DND-41 (cell line): ENCODE data around the gene SFSWAP.

ENCODE experiments used
- ATAC-seq: fragments of 200-7000 bp; cut with Tn5 transposase; 3 replicates; pipeline ENCODE4 v1.9.1; 2021; ENCODE audit warnings: low read depth; ENCODE audit not compliant: insufficient read depth
- DNase-seq: peaks from one replicate; pipeline ENCODE4 v3.0.0-alpha.2; 2020
- H2AFZ ChIP-seq: 2 replicates; pipeline ENCODE4 v1.6.0; 2012; ENCODE audit warnings: low read depth, low read length
- H3K27ac ChIP-seq: 2 replicates; pipeline ENCODE4 v1.5.1; 2012; ENCODE audit warnings: low read length, inconsistent platforms
- H3K27me3 ChIP-seq: fragments of 200-600 bp; sonication (generic); 2 replicates; pipeline ENCODE4 v1.6.0; 2012; ENCODE audit warnings: low read length, mild to moderate bottlenecking, inconsistent platforms; ENCODE audit not compliant: insufficient read depth, poor library complexity
- H3K36me3 ChIP-seq: 2 replicates; pipeline ENCODE4 v1.5.1; 2012; ENCODE audit warnings: low read length, inconsistent platforms; ENCODE audit not compliant: insufficient read depth
- H3K4me1 ChIP-seq: 2 replicates; pipeline ENCODE4 v1.5.1; 2012; ENCODE audit warnings: mild to moderate bottlenecking, low read length; ENCODE audit not compliant: insufficient read depth
- H3K4me2 ChIP-seq: 2 replicates; pipeline ENCODE4 v1.6.0; 2012; ENCODE audit warnings: mild to moderate bottlenecking, moderate library complexity, low read length, inconsistent platforms; ENCODE audit not compliant: insufficient read depth
- H3K4me3 ChIP-seq, 2 experiments: fragments of 200-600 bp in 1 of 2; shearing (Covaris generic) in 1 of 2; 2 replicates each; pipeline ENCODE4 v1.5.1; 2012 to 2016; ENCODE audit warnings: inconsistent platforms in 2 of 2, low read length in 2 of 2, mild to moderate bottlenecking in 2 of 2, low read depth in 1 of 2, moderate library complexity in 1 of 2
- H3K79me2 ChIP-seq: 2 replicates; pipeline ENCODE4 v1.6.0; 2012; ENCODE audit warnings: low read length, inconsistent platforms; ENCODE audit not compliant: insufficient read depth
- H3K9ac ChIP-seq: 2 replicates; pipeline ENCODE4 v1.6.0; 2012; ENCODE audit warnings: low read depth, mild to moderate bottlenecking, inconsistent platforms, low read length, moderate library complexity
- H3K9me3 ChIP-seq: 2 replicates; pipeline ENCODE4 v1.5.1; 2012; ENCODE audit warnings: low read length, moderate library complexity, mild to moderate bottlenecking, inconsistent platforms; ENCODE audit not compliant: insufficient read depth, severe bottlenecking
- H4K20me1 ChIP-seq: 2 replicates; pipeline ENCODE4 v1.6.0; 2012; ENCODE audit warnings: low read length; ENCODE audit not compliant: insufficient read depth
- EZH2 ChIP-seq: IDR thresholded peaks from 3 replicates; pipeline ENCODE4 v1.6.1; 2012; ENCODE audit warnings: borderline replicate concordance, low read depth, mild to moderate bottlenecking, moderate library complexity, low read length, inconsistent platforms; ENCODE audit not compliant: severe bottlenecking
- TF ChIP-seq, protein P1 (sequence below): IDR thresholded peaks from 2 replicates; pipeline ENCODE4 v1.5.1; 2012; ENCODE audit warnings: borderline replicate concordance, low read length, moderate library complexity, mild to moderate bottlenecking; ENCODE audit not compliant: poor library complexity, severe bottlenecking; ENCODE audit errors: extremely low read depth

Gene SFSWAP

DNA sequence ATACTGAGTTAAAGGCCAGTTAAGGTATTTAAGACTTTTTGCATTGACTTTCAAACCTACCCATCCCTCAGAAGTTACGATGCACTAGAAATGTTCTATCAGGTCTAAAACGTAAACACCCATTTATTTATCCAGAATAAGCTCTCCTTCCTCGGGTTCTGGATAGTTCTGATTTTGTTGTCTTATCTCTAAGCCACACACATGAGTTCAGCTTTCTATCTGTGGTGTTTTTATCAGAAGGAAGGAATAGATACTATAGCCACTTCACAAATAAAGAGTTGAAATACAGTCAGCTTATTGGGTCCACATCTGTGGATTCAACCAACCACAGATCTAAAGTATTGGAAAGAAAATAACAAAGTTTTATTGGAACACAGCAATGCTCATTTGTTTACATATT lies 5.4 kb downstream of the SFSWAP start:
- Histone ChIP-seq H3K9ac (no peak overlapping the region), H3K79me2 (peaks cover 79% of the 10 kb centered on the region)
- no peak for ATAC-seq

DNA sequence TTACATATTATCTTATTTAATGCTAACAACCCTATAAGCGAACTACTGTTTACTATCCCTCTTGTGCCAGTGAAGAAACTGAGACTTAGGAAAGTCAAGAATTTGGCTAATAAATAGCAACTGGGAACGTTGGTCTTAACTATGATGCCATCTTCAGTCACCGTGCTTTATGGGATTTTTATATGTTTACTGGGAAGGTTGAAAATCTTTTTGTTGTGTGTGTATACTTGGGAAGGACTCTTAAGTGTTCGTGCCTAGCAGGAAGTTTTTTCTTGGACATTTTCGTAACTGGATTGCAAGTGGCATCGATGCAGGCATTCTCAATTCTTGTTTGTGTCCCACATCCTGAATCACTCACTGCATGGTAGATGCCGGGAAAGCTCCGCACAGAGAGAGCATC lies 9.4 kb downstream of the SFSWAP start:
- Histone ChIP-seq H3K9ac (no peak overlapping the region), H2AFZ (no peak overlapping the region), H3K27ac (no peak overlapping the region), H3K4me2 (no peak overlapping the region), H3K4me3 (no peak overlapping the region), H4K20me1 (peaks cover 26% of the 10 kb centered on the region), H3K27me3 (no peaks in the 10 kb centered on the region), H3K79me2 (peaks cover 81% of the 10 kb centered on the region), H3K4me1 (no peaks in the 10 kb centered on the region), H3K36me3 (peaks cover 96% of the 10 kb centered on the region), H3K9me3 (no peaks in the 10 kb centered on the region)
- ATAC-seq (no peak), DNase-seq (no peak)
- TF ChIP-seq, protein P1, sequence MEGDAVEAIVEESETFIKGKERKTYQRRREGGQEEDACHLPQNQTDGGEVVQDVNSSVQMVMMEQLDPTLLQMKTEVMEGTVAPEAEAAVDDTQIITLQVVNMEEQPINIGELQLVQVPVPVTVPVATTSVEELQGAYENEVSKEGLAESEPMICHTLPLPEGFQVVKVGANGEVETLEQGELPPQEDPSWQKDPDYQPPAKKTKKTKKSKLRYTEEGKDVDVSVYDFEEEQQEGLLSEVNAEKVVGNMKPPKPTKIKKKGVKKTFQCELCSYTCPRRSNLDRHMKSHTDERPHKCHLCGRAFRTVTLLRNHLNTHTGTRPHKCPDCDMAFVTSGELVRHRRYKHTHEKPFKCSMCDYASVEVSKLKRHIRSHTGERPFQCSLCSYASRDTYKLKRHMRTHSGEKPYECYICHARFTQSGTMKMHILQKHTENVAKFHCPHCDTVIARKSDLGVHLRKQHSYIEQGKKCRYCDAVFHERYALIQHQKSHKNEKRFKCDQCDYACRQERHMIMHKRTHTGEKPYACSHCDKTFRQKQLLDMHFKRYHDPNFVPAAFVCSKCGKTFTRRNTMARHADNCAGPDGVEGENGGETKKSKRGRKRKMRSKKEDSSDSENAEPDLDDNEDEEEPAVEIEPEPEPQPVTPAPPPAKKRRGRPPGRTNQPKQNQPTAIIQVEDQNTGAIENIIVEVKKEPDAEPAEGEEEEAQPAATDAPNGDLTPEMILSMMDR: no peak
- TF ChIP-seq EZH2: no peak

More for the DNA sequence above, 5.4 kb downstream of the SFSWAP start:
- Histone ChIP-seq H4K20me1 (peaks cover 30% of the 10 kb centered on the region), H3K4me2 (no peak overlapping the region), H3K36me3 (peaks cover 87% of the 10 kb centered on the region), H2AFZ (no peak overlapping the region), H3K27me3 (no peaks in the 10 kb centered on the region), H3K9me3 (no peaks in the 10 kb centered on the region), H3K4me1 (peaks cover 21% of the 10 kb centered on the region), H3K4me3 (no peak overlapping the region), H3K27ac (no peak overlapping the region)
- DNase-seq: no peak
- TF ChIP-seq, protein P1: no peak
- TF ChIP-seq EZH2: no peak

DNA sequence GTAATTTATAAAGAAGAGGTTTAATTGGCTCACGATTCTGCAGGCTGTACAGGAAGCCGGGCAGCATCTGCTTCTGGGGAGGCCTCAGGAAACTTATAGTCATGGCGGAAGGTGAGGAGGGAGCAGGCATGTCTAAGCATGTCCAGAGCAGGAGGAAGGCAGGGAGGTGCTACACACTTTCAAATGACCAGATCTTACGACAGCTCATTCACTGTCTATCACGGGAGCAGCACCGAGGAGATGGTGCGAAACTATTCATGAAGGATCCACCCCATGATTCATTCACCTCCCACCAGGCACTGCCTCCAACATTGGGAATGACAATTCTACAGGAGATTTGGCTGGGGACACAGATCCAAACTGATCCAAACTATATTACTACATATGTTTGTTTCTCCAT lies 10.0 kb downstream of the SFSWAP start:
- ATAC-seq: no peak

More for the DNA sequence above, 10.0 kb downstream of the SFSWAP start:
- Histone ChIP-seq H3K27me3 (no peaks in the 10 kb centered on the region), H3K79me2 (peaks cover 80% of the 10 kb centered on the region), H4K20me1 (peaks cover 28% of the 10 kb centered on the region), H3K9ac (no peak overlapping the region), H3K9me3 (no peaks in the 10 kb centered on the region), H3K4me1 (no peaks in the 10 kb centered on the region), H2AFZ (no peak overlapping the region), H3K4me2 (no peak overlapping the region), H3K27ac (no peak overlapping the region), H3K36me3 (peaks cover 96% of the 10 kb centered on the region), H3K4me3 (no peak overlapping the region)
- DNase-seq: no peak
- TF ChIP-seq, protein P1: no peak
- no peak for TF ChIP-seq EZH2
